Vagina (tissue), 2 donors: ENCODE results near the gene PSAPL1.

Experiments
- POLR2A ChIP-seq, 2 donors: fragments of 450-650 bp; IDR thresholded peaks; one replicate each; pipeline ENCODE4 v1.6.1; 2017; ENCODE audit warnings: antibody characterized with exemption in 2 of 2, mild to moderate bottlenecking in 2 of 2, moderate library complexity in 2 of 2
- POLR2AphosphoS5 ChIP-seq, 2 donors: sonication (generic); formaldehyde crosslinking; IDR thresholded peaks; one replicate each; pipeline ENCODE4 v1.9.0; 2017; ENCODE audit warnings: antibody characterized with exemption in 2 of 2, mild to moderate bottlenecking in 2 of 2, low read depth in 1 of 2; ENCODE audit not compliant: insufficient read depth in 1 of 2
- TF ChIP-seq, protein P1 (sequence below), 3 experiments: fragments of 450-650 bp in 2 of 3; fragments of 200-600 bp in 1 of 3; sonication (generic) in 1 of 3; IDR thresholded peaks; one replicate each; pipeline ENCODE4 v1.5.1; 2017 to 2019; ENCODE audit warnings: antibody characterized with exemption in 3 of 3, mild to moderate bottlenecking in 2 of 3, moderate library complexity in 2 of 3

DNA sequence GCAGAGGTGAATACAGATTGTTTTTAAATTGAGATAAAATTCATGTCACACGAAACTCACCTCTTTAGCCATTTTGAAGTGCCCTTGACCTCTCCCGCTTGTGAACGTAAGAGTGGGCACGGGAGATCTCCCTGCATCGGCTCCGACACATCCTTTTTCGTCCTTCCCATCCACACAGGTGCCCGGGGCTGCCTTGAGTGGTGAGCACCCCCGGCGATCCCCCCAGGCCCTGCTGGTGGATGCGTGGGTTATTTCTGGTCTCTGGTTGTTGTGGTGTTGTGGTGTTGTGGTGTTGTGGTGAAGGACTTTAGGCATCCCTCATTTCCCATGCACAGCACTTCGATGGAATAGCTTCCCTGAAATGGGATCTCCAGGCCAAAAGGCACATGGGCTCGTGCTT lies 46.1 kb downstream of the PSAPL1 start:
- TF ChIP-seq, protein P1, sequence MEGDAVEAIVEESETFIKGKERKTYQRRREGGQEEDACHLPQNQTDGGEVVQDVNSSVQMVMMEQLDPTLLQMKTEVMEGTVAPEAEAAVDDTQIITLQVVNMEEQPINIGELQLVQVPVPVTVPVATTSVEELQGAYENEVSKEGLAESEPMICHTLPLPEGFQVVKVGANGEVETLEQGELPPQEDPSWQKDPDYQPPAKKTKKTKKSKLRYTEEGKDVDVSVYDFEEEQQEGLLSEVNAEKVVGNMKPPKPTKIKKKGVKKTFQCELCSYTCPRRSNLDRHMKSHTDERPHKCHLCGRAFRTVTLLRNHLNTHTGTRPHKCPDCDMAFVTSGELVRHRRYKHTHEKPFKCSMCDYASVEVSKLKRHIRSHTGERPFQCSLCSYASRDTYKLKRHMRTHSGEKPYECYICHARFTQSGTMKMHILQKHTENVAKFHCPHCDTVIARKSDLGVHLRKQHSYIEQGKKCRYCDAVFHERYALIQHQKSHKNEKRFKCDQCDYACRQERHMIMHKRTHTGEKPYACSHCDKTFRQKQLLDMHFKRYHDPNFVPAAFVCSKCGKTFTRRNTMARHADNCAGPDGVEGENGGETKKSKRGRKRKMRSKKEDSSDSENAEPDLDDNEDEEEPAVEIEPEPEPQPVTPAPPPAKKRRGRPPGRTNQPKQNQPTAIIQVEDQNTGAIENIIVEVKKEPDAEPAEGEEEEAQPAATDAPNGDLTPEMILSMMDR (IDR thresholded peaks at IDR 0.05), result no peak
- TF ChIP-seq POLR2A (IDR thresholded peaks at IDR 0.05), result no peak
- TF ChIP-seq POLR2AphosphoS5 (IDR thresholded peaks at IDR 0.05; ENCODE audit: insufficient read depth in 1 of 2, low read depth in 1 of 2), result no peak
